ENCODE measurements around the gene CORIN.
A peak's percentile ranks its signal among the peaks of the same experiment; 100 is the strongest.
"Not testable (repeated sequence)": the region's sequence is repeated elsewhere in the genome, so short reads cannot be mapped to it uniquely, and the experiment has no call there.

CORIN gene

DNA sequence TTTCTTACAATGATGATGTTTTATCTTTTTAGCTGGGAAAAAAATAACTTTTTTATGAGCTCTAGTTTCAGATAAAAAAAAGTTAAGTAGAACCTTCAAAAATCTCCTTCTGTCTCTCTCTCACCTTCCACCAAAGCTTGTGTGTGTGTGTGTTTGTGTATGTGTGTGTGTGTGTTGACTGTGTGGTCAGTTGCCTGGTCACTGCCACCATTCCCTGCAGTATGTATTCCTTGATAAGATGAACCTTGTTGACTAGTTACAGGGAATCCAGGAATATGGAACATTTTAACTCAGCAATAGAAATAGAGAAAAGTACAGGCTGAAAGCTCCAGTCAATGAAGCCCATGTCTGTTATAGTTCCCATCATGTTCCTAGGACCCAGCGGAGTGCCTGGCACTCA is 143.5 kb downstream of the CORIN start:
- no peak for DNase-seq (ENCODE audit: low read depth in 2 of 3, low spot score in 1 of 3)

- no peak for DNase-seq (ENCODE audit: low read depth in 2 of 3, low spot score in 1 of 3)
These were observed 145.2 kb downstream of the CORIN start for GRCh38 chr4:47692691-47693090.

- not testable (repeated sequence) for DNase-seq (ENCODE audit: low read depth in 2 of 3, low spot score in 1 of 3)
These were observed 146.0 kb downstream of the CORIN start for GRCh38 chr4:47691757-47692383.

DNA sequence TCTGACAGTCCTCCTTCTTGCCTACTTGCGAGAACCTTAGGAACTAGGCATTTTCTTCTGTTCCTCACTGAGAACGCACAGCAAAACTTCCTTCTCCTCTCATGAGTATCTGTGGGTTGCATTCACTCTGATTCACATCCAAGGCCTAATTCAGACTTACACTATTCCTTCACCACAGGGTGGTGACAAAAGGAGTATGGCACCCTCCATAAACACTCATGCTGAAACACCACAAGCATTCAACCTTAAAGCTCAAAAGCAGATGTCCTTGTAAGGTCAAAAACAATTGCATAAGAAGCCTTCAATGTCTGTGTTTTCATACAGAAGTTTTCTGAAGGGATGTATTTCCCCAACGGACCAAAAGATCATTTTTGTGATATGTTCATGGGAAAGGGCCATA is 147.3 kb downstream of the CORIN start:
- no peak for DNase-seq (ENCODE audit: low read depth in 2 of 3, low spot score in 1 of 3)

- DNase-seq (ENCODE audit: low read depth in 2 of 3, low spot score in 1 of 3): peak; percentile 51 to 74 (median 52)
These were observed 151.5 kb downstream of the CORIN start for GRCh38 chr4:47686294-47686872.

DNA sequence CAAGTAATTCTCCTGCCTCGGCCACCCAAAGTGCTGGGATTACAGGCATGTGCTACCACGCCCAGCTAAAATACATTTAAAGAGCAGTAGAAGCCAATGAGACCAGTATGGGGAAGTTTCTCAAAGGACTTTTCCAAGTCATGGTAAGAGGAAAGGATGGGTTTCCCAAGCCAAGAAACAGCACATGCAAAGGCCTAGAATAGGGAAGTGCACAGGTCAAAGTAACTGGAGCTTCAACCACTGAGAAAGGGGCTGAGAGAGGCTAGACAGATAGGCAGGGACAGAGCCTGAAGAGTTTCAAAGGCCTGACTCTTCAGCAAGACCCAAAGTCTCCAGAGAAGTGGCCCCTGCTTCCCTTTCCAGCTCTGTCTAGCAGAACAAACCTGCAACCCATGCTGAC is 162.1 kb downstream of the CORIN start:
- DNase-seq (ENCODE audit: low read depth in 2 of 3, low spot score in 1 of 3): no peak

GRCh38 chr4:47674144-47674543 is 163.7 kb downstream of the CORIN start:
- no peak for DNase-seq (ENCODE audit: low read depth in 2 of 3, low spot score in 1 of 3)

GRCh38 chr4:47672696-47673095 is 165.2 kb downstream of the CORIN start:
- no peak for DNase-seq (ENCODE audit: low read depth in 2 of 3, low spot score in 1 of 3)

- no peak for DNase-seq (ENCODE audit: low read depth in 2 of 3, low spot score in 1 of 3)
These were observed 167.9 kb downstream of the CORIN start for GRCh38 chr4:47669946-47670345.

GRCh38 chr4:47668810-47669408 is 169.0 kb downstream of the CORIN start:
- DNase-seq (ENCODE audit: low read depth in 2 of 3, low spot score in 1 of 3): peak in 1 of 3 donors; percentile 14

DNA sequence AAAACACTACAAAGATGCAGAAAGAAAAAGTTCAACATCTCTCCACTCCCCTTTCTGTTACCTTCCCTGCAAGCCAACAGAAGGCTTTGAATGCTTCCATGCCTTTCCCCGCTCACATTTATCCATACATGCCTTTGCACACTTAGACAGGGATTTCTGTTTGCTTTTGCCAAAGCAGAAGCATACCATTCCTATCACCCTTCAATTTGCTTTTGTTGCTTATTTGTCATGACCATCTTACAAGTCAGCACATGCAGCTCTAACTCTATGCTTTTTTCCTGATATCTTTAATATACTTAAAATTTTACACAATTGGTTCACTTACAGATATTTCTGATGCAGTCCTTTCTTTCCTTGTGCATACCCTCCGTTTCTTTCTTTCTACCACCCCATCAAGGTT is 169.6 kb downstream of the CORIN start:
- DNase-seq (ENCODE audit: low read depth in 2 of 3, low spot score in 1 of 3): no peak

DNA sequence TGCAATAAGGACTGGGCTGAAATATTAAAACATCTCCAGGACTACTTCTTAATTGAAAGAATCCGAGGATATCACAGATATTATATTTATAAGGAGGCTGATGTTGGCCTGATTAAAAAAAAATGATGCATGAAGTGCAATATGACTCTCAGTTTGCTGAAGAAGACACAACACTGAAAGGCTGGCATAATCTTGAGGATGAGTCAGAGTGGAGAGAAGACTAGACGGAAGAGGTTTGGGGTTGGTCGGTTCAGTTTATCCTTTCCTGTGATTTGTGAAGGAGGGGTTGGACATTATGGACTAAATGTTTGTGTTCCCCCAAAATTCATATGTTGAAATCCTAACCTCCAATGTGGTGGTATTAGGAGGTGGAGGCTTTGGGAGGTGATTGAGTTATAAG is 170.3 kb downstream of the CORIN start:
- DNase-seq (ENCODE audit: low read depth in 2 of 3, low spot score in 1 of 3): no peak

- DNase-seq (ENCODE audit: low read depth in 2 of 3, low spot score in 1 of 3): no peak
These were observed 173.6 kb downstream of the CORIN start for GRCh38 chr4:47664051-47664826.

- peak in 2 of 3 donors; percentile 9 to 29 for DNase-seq (ENCODE audit: low read depth in 2 of 3, low spot score in 1 of 3)
These were observed 174.9 kb downstream of the CORIN start for GRCh38 chr4:47662975-47663374.

- DNase-seq (ENCODE audit: low read depth in 2 of 3, low spot score in 1 of 3): no peak
These were observed 176.1 kb downstream of the CORIN start for GRCh38 chr4:47661741-47662140.

DNA sequence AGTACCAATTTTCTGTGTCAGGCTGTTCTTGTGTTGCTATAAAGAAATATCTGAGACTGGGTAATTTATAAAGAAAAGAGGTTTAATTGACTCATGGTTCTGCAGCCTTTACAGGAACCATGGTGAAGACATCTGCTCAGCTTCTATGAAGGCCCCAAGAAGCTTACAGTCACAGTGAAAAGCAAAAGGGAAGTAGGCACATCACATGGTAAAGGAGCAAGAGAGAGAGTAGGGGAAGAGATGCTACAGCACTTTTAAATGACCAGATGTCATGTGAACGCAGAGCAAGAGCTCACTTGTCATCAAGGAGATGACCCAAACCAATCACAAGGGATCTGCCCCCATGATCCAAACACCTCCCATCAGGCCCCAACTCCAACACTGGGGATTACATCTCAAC is 178.5 kb downstream of the CORIN start:
- DNase-seq (ENCODE audit: low read depth in 2 of 3, low spot score in 1 of 3): no peak

DNA sequence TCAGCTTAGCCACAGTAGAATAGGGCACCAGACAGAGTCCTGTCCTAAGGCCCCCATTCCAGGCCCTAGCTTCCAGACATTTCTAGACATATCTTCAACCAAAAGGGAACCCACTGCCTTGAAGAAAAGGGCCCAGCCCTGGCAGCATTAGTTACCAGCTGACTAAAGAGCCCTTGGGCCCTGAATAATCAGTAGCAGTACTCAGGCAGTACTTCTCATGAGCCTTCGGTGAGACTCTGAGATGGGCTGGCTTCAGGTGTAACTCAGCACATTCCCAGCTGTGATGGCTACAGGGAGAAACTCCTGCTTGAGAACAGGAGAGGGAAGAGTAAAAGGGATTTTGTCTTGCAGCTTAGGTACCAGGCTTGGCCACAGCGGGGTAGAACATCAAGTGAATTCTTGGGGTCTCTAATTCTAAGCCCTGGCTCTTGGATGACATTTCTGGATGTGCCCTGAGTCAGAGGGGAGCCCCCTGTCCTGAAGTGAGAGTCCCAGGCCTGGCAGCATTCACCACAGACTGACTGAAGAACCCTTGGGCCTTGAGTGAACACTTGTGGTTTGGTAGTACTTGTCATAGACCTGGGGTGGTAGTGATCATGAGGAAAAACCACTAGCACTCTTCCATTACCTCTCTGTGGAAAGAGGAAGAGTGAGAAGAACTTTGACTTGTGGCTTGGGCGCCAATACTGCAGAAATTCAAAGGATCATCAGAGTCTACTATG is 182.7 kb downstream of the CORIN start:
- DNase-seq (ENCODE audit: low read depth in 2 of 3, low spot score in 1 of 3): no peak

DNA sequence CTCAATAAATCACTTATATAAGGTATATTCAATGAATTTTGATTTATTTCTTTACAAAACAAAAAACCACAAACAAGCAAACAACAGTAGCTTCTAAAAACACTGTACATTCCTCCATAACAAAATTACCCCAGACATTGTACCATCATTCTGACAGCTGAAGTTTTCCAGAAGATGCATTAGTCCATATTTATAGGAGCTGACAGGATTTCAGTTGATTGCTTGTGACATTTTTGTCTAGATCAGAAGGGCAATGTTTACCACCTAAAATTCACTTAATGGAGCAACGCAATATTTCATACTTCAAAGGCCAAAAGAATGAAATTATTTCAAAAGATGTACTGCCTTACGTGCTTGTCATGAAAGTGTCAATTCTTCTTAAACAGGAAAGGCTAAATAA is 185.8 kb downstream of the CORIN start:
- no peak for DNase-seq (ENCODE audit: low read depth in 2 of 3, low spot score in 1 of 3)

DNA sequence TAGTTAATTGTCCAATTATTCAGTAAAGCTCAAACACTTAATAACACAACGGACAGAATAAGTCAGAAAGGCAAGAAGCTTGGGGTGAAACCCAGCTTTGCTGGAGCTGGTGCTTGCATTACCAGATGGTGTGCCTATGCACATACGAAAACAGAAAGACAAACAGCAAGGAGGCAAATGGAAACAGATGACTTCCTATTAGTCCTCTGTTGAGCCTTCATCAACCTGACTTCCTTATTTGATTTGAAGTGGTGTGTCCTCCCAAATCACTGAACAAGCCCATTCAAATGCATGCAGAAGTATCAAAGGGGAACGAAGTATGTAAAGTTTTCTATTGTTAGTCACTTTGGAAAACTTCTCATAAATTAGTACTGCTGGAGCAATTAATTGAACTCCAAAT is 186.6 kb downstream of the CORIN start:
- no peak for DNase-seq (ENCODE audit: low read depth in 2 of 3, low spot score in 1 of 3)

GRCh38 chr4:47650584-47651130 is 187.2 kb downstream of the CORIN start:
- no peak for DNase-seq (ENCODE audit: low read depth in 2 of 3, low spot score in 1 of 3)

DNA sequence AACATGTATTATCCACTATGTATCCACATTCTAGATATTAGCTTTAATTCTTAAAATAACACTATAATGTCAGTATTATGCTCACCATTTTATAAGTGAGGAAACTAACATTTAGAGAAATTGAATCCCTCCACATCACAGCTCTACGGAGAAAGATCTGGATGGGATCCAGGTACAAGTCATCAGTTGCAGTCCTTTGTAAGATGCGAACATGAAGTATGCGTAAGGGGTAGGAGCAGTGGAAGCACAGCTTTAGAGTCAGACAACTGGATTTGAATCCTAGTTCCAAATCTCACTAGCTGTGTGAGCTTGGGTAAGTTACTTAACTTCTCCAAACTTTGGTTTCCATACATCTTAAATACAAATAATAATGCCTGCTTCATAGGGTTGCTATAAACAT is 190.3 kb downstream of the CORIN start:
- no peak for DNase-seq (ENCODE audit: low read depth in 2 of 3, low spot score in 1 of 3)

Data from stimulated activated CD4-positive, alpha-beta T cell treated with anti-CD3 and anti-CD28 coated beads, Interleukin-12 subunit alpha, Interleukin-12 subunit beta, amount 100 ng/mL, for 48 hours (primary cell).